Tibial nerve (tissue), 3 donors: ENCODE data around the gene GRIK4.

Experiments
- POLR2A ChIP-seq, 2 donors: fragments of 450-650 bp; IDR thresholded peaks; one replicate each; pipeline ENCODE4 v1.6.1; 2017; ENCODE audit warnings: antibody characterized with exemption in 2 of 2, mild to moderate bottlenecking in 2 of 2, moderate library complexity in 2 of 2
- TF ChIP-seq, protein P1 (sequence below), 5 experiments: fragments of 200-600 bp in 3 of 5; fragments of 450-650 bp in 2 of 5; sonication (generic) in 3 of 5; IDR thresholded peaks; one replicate each; pipeline ENCODE4 v1.5.1; 2016 to 2019; ENCODE audit warnings: antibody characterized with exemption in 5 of 5, mild to moderate bottlenecking in 3 of 5, moderate library complexity in 2 of 5

DNA sequence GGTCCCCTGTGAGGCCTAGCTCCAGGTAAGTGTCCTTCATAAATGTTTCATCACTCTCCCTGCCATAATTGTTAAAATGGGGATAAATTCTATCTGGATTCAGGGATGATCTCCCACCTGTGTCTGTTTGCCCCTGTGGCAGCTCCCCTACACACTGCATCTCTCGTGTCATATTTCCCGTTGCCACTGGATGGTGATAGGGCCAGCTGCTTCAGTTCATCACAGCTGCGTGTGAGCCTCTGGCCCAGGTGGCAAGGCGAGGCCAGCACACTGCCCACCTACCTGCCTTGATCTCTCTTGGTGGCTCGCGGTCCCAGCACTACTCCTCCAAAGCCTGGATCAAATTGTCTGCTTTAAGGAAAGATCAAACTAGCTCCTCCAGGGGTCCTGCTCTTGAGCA lies 187.4 kb downstream of the GRIK4 start:
- TF ChIP-seq, protein P1, sequence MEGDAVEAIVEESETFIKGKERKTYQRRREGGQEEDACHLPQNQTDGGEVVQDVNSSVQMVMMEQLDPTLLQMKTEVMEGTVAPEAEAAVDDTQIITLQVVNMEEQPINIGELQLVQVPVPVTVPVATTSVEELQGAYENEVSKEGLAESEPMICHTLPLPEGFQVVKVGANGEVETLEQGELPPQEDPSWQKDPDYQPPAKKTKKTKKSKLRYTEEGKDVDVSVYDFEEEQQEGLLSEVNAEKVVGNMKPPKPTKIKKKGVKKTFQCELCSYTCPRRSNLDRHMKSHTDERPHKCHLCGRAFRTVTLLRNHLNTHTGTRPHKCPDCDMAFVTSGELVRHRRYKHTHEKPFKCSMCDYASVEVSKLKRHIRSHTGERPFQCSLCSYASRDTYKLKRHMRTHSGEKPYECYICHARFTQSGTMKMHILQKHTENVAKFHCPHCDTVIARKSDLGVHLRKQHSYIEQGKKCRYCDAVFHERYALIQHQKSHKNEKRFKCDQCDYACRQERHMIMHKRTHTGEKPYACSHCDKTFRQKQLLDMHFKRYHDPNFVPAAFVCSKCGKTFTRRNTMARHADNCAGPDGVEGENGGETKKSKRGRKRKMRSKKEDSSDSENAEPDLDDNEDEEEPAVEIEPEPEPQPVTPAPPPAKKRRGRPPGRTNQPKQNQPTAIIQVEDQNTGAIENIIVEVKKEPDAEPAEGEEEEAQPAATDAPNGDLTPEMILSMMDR (IDR thresholded peaks at IDR 0.05) = no peak
- no peak for TF ChIP-seq POLR2A (IDR thresholded peaks at IDR 0.05)
